Body of pancreas (tissue), 4 donors: ENCODE results near the gene RANBP3. TPM values are rescaled to one million over a fixed set of nuclear protein-coding genes. Genes with fewer than 3 reads are reported as not detected.

Experiments used
- ATAC-seq: fragments of 150-250 bp; one replicate; pipeline ENCODE4 v1.9.1; 2016
- DNase-seq, 4 donors: peaks; one replicate each; pipeline ENCODE4 v3.0.0-alpha.2; 2019
- H3K27ac ChIP-seq, 4 donors: fragments of 200-600 bp; sonication (generic); 1 replicate in 3 of 4; 2 replicates in 1 of 4; pipeline versions ENCODE4 v1.5.1 to v1.6.1; 2016 to 2019; ENCODE audit warnings: mild to moderate bottlenecking in 1 of 4, mixed read lengths in 1 of 4, moderate library complexity in 1 of 4
- H3K27me3 ChIP-seq, 2 donors: fragments of 200-600 bp; sonication (generic); one replicate each; pipeline ENCODE4 v1.6.0; 2016; ENCODE audit warnings: mild to moderate bottlenecking in 1 of 2
- H3K36me3 ChIP-seq, 2 donors: fragments of 200-600 bp; sonication (generic); replicated peaks in 1 of 2; 2 replicates each; pipeline ENCODE4 v1.5.1; 2016; ENCODE audit warnings: low read depth in 2 of 2; ENCODE audit not compliant: insufficient read depth in 1 of 2
- H3K4me1 ChIP-seq: fragments of 200-600 bp; sonication (generic); one replicate; pipeline ENCODE4 v1.6.0; 2016
- H3K4me3 ChIP-seq, 2 donors: fragments of 200-600 bp; sonication (generic); 1 replicate in 1 of 2; 2 replicates in 1 of 2; pipeline ENCODE4 v1.5.1; 2016 to 2019
- H3K9me3 ChIP-seq, 3 donors: fragments of 200-600 bp; sonication (generic); 1 replicate in 2 of 3; 2 replicates in 1 of 3; pipeline ENCODE4 v1.5.1; 2016
- CTCF ChIP-seq, 7 experiments: fragments of 450-650 bp in 4 of 7; fragments of 200-600 bp in 3 of 7; sonication (generic) in 3 of 7; IDR thresholded peaks; one replicate each; pipeline ENCODE4 v1.5.1; 2016 to 2019; ENCODE audit warnings: antibody characterized with exemption in 7 of 7
- POLR2A ChIP-seq, 3 donors: fragments of 450-650 bp; IDR thresholded peaks; one replicate each; pipeline ENCODE4 v1.6.1; 2016; ENCODE audit warnings: antibody characterized with exemption in 3 of 3, mild to moderate bottlenecking in 2 of 3
- WGBS, 2 donors: methylation state at CpG; one replicate each; pipeline ENCODE4 v1.1.5; 2017; 5-methylcytosine and 5-hydroxymethylcytosine counted together
- intact Hi-C: fragments of 100-400 bp; cut with DNase I; formaldehyde crosslinking; loops from one replicate; pipeline ENCODE4 v1.15.1; 2023
- total RNA-seq, 2 donors: library from RNA; depleted of rRNA; stranded (reverse); fragments of >200 nt; gene quantifications; one replicate each; pipeline ENCODE4 v1.1.0, GENCODE V29; 2016

The RANBP3 gene
- total RNA-seq, 2 donors from 2014 or later: 62.0 to 90.0 TPM

- H3K4me3 ChIP-seq: no peak overlapping the region
- H3K27ac ChIP-seq: no peak overlapping the region
- intact Hi-C loops: no loop called here
- no peaks in the 10 kb centered on the region for H3K27me3 ChIP-seq
- DNase-seq (no peak), ATAC-seq (no peak)
- peaks cover 2 to 7% of the 10 kb centered on the region in 2 donors for H3K36me3 ChIP-seq
- WGBS, 2 donors: 84 to 90% methylated on average over 8 of the region's 8 CpGs
- H3K4me1 ChIP-seq: peaks cover 24% of the 10 kb centered on the region
- TF ChIP-seq POLR2A (IDR thresholded peaks at IDR 0.05) (no peak), CTCF (IDR thresholded peaks at IDR 0.05) (no peak)
- no peaks in the 10 kb centered on the region for H3K9me3 ChIP-seq
These were observed 77.0 kb downstream of the RANBP3 start for GRCh38 chr19:5900976-5901375.

GRCh38 chr19:5899728-5900526 is 78.0 kb downstream of the RANBP3 start:
- no peak overlapping the region for H3K4me3 ChIP-seq
- no peaks in the 10 kb centered on the region for H3K9me3 ChIP-seq
- H3K27ac ChIP-seq: no peak overlapping the region
- TF ChIP-seq POLR2A (IDR thresholded peaks at IDR 0.05): no peak
- no peak for TF ChIP-seq CTCF (IDR thresholded peaks at IDR 0.05)
- ATAC-seq (no peak), DNase-seq (no peak)
- 85 to 87% methylated on average over 13 of the region's 13 CpGs for WGBS, 2 donors
- intact Hi-C loops: no loop called here
- peaks cover 13% of the 10 kb centered on the region for H3K4me1 ChIP-seq
- no peaks in the 10 kb centered on the region for H3K27me3 ChIP-seq
- peaks cover 5 to 7% of the 10 kb centered on the region in 2 donors for H3K36me3 ChIP-seq

- H3K4me1 ChIP-seq: peaks cover 5% of the 10 kb centered on the region
- 93 to 94% methylated on average over 6 to 22 of the region's 30 CpGs for WGBS, 2 donors
- no peak overlapping the region for H3K27ac ChIP-seq
- H3K9me3 ChIP-seq: no peaks in the 10 kb centered on the region
- H3K27me3 ChIP-seq: no peaks in the 10 kb centered on the region
- intact Hi-C loops: no loop called here
- peaks cover 5 to 7% of the 10 kb centered on the region in 2 donors for H3K36me3 ChIP-seq
- ATAC-seq: no peak
- no peak overlapping the region for H3K4me3 ChIP-seq
- no peak for DNase-seq
- TF ChIP-seq POLR2A (IDR thresholded peaks at IDR 0.05): no peak
- no peak for TF ChIP-seq CTCF (IDR thresholded peaks at IDR 0.05)
These were observed 80.6 kb downstream of the RANBP3 start for GRCh38 chr19:5897189-5897969.

GRCh38 chr19:5896365-5897076 is 81.4 kb downstream of the RANBP3 start:
- Histone ChIP-seq H3K27ac (no peak overlapping the region), H3K4me3 (no peak overlapping the region), H3K36me3 (peaks cover 5 to 7% of the 10 kb centered on the region in 2 donors), H3K9me3 (no peaks in the 10 kb centered on the region), H3K27me3 (no peaks in the 10 kb centered on the region), H3K4me1 (peaks cover 4% of the 10 kb centered on the region)
- TF ChIP-seq POLR2A (IDR thresholded peaks at IDR 0.05) (no peak), CTCF (IDR thresholded peaks at IDR 0.05) (no peak)
- DNase-seq (no peak), ATAC-seq (no peak)
- intact Hi-C loops: no loop called here
- WGBS, 2 donors: 91 to 92% methylated on average over 17 to 29 of the region's 29 CpGs
